Measurements from ENCODE around the gene ANKRD60.

Gene ANKRD60

DNA sequence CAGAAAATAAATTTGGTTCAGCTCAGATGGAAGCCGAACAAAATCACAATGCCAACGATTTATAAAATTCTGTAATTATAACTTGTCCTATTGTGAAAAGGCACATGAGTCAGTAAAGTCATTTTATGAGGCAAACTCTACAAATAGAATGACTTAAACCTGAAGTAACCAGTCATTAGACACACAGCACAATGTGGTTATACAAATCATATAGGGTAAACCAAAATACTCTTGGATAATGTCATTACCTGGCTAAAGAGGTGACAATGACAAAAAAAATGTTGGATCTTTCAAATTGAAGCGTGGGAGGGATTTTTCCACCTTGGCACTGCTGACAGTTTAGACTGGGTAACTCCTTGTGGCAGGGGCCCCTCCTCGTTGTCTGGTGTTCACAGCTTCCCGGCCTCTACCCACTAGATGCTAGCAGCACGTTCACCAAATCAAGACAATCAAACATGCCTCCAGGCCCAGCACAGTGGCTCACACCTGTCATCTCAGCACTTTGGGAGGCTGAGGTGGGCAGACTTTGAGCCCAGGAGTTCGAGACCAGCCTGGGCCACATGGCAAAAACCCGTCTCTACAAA is 5.0 kb downstream of the ANKRD60 start:
- no peak for DNase-seq (ENCODE audit: low spot score)

DNA sequence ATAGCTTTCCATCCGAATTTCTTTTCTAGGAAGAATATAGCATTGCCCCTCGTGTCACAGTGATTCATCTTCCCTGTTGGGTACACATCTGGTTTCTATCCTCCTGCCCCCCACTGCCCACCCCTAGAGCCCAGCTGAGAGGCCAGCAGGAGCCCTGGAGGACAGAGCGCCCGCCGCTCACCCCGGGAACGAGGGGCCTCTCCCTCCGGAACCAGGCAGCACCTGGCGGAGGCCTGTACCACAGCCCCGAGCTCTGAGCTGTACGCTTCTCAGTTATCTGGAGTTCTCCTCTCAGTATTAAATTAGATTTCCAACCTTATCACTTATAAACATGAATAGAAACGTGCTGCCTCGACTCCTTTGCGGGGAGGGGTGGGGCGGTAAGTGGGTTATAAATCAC is 6.0 kb downstream of the ANKRD60 start:
- DNase-seq (ENCODE audit: low spot score) = no peak

DNA sequence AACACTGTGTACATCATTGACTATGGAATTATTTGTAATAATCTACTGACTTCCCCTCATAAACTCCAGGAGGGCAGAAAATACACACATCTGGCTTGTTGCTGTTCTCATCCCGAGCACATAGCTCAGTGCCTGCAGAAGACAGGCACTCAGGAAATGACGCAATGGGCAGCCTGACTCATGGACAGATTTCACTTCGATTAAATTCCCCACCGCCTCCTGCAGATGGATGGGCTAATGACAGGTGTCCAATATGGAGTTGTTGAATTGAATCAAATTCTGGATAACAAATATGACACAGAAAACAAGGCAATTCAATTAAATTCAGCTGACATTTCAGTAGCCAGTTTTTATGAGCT is 9.1 kb downstream of the ANKRD60 start:
- no peak for DNase-seq (ENCODE audit: low spot score)

DNA sequence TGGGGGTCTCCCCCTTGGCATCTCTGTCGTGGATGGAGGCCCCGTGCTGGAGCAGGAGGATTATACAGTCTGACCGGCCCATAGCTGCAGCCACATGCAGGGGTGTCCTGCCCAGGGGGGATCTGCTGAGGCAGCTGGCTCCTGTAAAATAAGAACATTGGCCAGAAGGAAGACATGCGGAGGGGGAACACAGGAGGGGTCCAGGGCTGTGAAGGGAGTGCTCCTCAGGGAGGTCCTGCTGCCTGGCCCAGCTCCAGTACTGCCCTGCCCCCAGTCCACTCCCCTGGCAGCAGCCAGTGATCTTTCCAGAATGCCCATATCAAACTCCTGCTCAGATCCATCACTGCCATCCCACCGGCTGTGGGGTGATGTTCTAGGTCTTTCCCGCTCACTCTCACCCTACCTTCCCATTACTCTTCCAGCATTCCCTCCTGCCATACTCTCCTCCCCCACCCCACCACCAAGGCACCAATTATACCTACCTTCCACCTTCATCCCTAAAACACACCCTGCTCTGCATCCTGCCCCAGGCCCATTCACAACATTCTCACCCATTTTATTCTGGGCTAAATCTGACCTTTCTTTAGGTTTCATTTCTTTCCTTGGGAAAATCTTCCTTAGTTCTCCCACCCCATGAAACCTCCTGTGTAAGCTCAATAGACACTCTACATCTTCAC is 9.7 kb downstream of the ANKRD60 start:
- no peak for DNase-seq (ENCODE audit: low spot score)

DNA sequence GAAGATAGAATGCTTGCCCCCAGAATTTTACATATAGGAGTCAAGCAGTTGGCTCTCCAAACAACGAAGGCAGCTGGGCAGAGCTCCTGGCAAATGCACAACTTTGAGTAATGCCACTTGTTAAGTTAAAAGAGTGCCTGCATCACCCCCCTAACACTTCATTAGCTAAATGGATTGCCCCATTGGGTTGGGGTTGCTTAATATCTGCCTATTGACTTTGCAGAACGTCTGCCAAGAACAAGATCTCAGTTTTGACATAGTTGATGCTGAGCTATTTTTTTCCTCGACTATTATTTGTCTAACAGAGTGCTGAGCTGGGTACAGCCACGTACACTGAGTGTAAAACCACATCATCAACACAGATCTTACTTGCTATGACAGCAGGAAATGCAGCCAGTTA is 12.1 kb downstream of the ANKRD60 start:
- DNase-seq (ENCODE audit: low spot score) = no peak

DNA sequence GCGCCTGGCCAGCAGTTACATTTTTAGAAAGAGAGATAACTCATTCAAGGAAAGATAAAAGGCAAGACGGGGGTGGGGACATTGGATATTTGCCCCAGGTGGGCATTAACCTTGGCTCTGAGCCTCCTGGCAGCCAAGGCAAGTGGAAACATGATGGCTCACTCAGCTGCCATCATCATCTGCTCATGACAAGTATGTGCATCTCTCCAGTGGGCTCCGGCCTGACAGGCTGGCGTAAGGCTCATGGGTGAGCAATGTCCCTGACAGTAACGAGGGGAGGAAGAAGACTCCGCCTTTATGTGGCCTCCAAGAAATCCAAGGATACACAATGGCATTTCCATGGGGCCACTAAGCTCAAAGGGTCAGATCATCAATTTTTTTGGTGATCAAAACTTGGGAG is 13.3 kb downstream of the ANKRD60 start:
- DNase-seq (ENCODE audit: low spot score) = no peak

DNA sequence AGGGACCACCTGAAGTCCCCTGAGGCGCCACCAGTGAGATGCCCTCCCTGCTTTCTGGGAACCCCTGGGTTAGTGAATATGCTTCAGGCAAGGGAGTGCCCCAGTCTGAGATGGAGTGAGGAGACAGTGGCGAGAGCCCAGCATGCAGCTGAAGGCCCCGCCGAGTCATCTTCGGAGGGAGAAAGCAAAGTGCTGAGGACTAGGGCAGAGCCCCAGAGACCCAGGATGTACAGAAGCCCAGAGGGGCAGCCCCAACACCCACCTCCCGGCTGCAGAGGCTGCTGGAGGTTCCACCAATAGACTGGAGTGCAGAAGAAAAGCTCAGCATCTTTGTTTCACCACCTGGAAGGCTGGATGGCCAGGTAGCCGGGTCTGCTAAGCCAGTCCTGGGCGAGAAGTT is 14.1 kb downstream of the ANKRD60 start:
- DNase-seq (ENCODE audit: low spot score) = no peak

DNA sequence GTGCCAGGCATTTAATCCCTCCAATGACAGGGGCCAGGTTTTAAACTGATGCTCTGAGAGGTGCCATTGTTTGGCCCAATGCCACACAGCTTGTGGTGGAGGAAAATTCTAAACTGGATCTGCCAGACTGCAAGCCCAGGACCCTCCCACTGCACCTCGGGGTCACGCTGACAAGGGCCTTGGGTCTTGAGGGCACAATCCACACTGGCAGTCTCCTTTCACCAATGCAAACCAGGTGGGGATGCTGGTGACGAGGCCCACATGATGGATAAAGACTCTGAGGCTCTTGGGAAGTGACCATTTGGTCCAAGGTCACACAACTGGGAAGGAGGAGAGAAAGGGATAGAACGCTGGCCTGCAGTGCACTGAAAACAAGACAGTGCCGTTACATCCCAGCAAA is 14.7 kb downstream of the ANKRD60 start:
- no peak for DNase-seq (ENCODE audit: low spot score)

DNA sequence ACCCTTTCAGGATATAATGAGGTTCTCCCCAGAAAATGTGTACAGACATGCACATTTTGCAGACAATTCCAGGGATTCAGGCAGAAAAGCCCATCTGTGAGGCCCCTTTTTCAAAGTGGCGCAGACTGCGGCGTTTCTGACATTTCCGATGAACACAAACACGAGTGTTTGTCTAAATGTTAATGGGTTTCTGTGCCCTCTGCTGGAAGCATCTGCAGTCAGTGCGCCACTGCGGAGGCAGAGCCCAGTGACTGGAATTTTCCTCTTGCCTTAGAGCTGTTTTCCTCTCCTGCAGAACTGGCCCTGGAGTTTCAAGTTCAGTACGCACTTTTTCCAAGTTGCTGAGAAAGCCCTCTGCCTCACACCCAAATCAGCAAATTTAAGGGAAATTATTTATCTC is 15.3 kb downstream of the ANKRD60 start:
- DNase-seq (ENCODE audit: low spot score) = peak; percentile 17

DNA sequence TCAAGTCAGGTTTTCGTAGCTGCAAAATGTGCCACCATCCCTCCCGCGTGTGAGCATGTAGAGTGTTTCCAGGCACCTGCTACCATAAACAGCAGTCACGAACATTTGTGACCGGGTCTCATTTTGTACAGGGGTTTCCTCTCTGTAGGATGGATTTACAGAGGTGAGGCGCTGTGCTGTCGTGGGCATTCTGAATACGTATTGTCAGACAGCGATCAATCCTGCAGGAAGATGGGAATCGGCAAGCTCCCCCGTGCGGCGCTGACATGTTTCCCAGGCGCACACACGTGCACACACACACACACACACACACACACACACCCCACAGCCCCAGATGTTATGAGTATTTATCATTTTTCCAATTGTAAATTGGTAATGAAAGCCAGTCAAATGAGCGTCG is 15.8 kb downstream of the ANKRD60 start:
- no peak for DNase-seq (ENCODE audit: low spot score)

DNA sequence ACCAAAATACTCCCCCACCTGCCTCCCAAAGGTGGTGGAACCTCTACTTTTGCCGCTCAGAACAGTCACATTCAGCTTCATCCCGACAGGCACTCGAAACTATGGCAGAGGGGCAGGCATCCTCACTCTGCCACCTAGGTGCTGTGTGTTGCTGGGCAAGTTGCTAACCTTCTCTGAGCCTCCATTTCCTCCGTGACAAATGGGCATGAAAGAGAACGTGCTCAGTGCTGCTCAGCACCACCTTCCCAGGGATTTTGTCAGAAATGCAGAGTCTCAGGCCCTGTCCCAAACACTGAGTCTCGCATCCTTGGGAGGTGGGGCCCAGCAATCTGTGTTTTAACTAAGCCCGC is 18.1 kb downstream of the ANKRD60 start:
- DNase-seq (ENCODE audit: low spot score) = no peak

DNA sequence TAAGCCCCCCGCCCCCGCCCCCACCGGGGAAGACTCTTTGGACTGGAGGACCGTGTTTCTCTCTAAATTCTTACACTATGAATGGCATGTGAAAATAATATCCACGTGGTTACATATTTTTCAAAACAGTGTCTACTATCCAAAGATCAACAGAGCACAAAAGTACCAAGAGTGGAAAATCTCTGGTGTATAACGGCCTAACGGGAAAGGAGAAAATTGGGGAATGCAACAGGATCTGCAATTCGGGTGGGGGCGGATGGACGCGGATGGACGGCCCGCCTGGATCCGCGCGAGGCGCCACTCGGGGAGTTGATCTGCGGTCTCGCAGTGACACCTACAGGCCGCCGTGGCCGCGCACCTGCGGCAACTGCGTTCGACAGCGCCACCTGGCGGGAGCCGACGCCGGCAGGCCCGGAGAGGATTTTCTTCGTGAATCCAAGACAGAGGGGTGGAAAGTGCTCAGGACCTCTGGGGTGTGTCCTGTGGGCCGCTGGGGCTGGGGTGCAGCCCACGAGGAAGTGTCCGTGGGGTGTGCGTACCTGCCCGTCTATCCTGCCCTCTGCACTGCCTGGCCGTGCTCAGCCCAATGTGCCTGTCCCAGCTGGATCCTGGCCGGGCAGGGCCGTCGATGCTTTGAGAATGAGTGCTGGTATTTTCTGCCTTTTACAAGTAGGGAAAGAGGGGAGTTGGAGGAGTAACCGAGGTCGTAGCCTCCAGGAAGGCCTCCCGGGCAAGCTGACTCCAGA is 18.6 kb downstream of the ANKRD60 start:
- peak; percentile 53 for DNase-seq (ENCODE audit: low spot score)

DNA sequence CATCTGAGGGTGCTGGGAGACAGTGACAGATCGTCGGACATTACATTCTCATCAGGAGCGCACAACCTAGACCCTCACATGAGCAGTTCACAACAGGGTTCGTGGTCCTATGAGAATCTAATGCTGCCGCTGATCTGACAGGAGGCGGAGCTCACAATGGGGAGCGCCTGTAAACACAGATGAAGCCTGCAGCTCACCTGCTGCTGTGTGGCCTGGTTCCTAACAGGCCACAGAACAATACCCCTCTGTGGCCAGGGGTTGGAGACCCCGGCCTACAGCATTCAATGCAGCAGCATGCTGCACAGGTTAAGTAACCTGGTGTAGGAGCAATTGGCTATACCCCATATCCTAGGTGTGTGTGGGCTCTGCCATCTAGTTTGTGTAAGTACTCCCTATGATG is 19.5 kb downstream of the ANKRD60 start:
- no peak for DNase-seq (ENCODE audit: low spot score)

DNA sequence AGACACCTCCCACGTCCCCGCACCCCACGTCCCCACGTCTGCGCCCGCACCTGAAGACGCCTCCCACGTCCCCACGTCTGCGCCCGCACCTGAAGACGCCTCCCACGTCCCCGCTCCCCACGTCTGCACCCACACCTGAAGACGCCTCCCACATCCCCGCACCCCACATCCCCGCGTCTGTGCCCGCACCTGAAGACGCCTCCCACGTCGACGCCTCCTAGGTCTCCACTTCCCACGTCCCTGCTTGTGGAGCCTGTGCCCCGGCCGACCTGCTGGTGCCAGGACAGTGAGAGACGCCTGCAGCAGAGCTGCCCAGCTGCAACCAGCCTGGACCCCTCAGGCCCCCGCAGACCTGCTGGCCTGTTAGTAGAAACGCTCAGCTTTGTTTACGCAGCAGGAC is 22.6 kb downstream of the ANKRD60 start:
- no peak for DNase-seq (ENCODE audit: low spot score)

DNA sequence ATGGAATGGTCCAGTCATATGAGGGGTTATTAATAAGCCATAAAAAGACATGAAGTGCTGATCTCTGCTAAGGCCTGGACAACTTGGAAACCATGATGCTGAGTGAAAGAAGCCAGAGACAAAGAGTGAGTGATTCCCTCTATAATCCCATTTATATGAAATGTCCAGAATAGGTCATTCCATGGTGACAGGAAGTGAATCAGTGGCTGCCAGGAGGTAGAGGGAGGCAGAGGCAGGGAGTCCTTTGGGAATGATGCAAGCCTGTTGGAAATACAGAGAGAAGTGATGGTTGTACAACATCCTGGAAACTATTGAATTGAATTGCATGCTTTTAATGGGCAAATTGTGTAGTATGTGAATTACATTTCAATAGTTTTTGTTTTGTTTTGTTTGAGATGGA is 26.4 kb downstream of the ANKRD60 start:
- no peak for DNase-seq (ENCODE audit: low spot score)

DNA sequence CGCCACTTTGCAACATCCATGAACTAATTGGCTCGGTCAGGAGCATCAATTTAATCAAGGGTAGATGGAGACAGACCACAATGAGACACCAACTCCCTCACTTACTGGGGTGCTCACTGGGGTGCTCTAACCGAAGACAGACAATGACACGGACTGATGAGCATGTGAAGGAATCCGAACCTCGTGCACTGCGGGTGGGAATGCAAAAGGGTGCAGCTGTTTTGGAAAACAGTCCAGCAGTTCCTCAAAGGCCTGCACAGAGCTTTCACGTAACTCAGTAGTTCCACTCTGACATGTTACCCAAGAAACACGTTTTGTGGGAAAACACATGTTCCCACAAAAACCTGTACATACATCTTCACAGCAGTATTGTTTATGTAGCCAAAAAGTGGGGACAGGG is 26.8 kb downstream of the ANKRD60 start:
- no peak for DNase-seq (ENCODE audit: low spot score)

DNA sequence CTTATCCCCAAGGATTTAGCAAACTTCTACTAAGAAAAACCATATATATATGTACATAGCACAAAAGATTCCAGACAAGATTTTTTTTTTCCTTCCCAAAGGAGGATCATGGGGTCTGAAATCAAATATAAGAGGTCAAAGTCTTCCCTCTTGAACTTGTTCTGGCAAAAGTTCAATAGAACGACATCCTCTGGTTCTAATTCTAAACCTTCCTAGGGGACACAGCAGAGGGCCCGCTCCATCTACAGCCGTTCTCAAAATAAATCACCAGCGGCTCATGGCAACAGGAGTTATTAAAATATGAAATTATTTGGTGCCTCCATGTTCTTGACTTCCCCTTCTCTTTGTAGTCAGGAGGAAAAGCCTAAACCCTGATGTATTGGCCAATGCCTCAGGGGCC is 29.0 kb downstream of the ANKRD60 start:
- no peak for DNase-seq (ENCODE audit: low spot score)

DNA sequence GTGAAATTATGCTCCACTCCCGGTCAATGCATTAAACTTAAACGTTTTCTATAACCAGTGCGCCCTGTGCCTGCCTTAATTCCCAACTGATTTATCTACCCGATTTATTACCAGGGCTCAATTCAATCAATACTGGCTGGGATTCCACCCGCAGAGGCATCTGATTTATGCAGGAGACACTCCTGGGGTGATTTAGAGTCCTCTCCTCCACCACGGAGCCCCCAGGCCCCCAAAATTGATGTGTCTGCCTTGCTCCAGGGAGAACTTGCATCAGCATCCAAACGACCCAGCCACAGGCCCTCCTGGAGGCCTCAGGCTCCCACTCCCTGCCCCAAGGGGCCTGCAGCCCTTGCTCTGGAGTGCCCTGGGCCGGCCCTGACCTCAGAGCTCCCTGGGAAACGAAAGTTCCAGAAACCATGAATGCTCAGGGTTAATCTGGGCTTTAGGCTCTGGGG is 29.5 kb downstream of the ANKRD60 start:
- no peak for DNase-seq (ENCODE audit: low spot score)

DNA sequence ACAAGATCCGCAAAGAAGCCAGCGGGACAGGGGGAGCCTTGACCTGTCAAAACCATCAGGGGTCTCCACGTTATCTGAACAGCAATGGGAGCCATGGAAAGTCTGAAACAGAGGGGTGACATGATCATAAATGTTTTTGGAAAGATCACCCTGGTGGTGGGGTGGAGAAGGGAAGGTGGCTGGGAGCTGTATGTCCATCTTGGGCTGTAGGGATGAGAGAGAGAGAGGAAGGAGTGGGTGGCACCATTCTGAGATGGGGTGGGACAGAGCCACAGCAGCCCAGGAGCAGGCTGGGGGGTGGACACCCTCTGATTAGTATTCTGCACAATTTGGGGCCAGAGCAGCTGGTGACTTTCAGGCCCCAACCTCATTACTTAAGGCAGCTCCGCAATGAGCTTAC is 30.1 kb downstream of the ANKRD60 start:
- no peak for DNase-seq (ENCODE audit: low spot score)

DNA sequence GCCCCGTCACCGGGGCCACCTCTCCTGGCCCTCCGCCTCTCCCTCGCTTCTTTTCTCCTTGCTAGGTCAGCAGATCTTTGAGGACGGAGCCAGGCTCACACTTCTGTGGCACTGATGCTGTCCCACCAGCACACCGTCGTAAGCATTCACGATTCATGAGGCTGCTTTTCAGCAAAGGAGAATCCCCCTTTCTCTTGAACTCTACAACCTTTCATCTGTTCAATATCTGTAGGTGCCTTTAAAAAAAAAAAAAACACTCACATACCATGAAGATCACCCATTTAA is 31.3 kb downstream of the ANKRD60 start:
- DNase-seq (ENCODE audit: low spot score) = no peak

DNA sequence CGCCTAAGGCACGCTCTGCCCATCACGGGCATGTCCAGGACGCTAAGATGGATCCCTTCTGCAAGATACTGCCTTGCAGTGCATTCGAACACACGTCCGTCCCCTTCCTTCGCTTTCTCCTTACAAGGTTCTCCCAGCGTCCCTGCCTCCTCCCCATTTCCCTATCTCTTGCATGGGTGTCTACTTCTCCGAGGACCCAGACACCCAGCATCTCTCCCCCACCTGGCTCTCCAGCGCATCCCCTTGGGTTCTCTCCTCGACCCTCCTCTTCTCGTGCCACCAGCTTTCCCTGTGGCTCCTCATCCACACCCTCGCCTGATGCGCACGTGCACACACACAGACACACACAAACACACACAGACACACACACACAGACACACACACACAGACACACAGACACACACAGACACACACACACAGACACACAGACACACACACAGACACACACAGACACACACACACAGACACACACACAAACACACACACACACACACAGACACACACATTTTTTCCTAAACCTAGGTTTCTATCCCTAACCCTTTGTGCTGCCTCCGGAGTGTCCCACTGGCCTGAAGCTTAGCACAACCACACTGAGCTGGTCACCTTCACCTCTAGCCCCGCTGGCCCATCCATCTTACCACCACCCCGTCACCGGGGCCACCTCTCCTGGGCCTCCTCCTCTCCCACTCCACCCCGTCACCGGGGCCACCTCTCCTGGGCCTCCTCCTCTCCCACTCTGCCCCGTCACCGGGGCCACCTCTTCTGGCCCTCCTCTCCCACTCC is 31.9 kb downstream of the ANKRD60 start:
- no peak for DNase-seq (ENCODE audit: low spot score)

DNA sequence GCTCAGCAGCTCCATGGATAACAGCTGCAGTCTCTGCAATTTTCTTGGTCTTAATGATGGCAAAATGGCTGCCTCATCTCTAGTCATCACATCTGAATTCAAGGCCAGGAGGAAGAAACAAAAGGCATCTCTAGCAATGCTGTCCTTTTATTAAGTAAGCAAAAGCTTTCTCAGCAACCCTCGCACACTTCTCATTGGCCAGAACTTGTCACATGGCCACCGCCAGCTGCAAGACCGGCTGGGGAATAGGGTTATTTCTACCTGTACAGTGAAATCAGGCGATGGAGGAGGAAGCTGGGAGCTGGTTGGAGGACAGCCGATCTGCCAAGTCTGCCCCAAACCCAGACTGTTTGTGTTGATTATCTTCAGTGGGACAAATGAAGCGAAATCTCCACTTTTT is 33.4 kb downstream of the ANKRD60 start:
- no peak for DNase-seq (ENCODE audit: low spot score)

DNA sequence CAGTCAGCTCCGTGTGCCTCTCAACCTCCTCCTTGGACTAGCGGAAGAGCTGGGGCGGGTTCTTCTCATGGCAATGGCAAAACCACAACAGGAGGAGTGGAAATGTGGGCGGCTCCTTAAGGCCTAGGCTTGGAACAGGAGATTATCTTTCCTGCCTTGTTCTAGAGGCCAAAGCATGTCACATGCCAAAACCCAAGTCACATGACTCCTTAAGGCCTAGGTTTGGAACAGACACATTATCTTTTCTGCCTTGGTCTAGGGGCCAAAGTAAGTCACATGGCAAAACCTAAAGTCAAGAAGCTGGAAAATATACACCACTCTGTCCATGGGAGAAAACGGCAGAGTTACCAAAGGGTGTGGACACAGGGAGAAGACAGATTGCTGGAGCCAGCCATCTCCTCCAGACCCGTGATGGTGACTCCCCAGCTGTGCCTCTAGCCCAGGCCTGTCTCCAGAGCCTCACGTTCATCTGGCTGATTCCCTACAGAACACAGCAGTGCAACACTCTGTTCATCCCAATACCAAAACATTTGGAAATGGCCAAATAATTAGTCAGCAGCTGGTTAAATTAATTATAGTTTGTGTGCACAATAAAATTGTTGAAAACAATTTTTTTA is 34.2 kb downstream of the ANKRD60 start:
- DNase-seq (ENCODE audit: low spot score) = no peak

Measured in cerebellar cortex (tissue), 1 donor.